Measurements from ENCODE around the gene ABR. TPM values are rescaled to one million over a fixed set of nuclear protein-coding genes. Genes with fewer than 3 reads are reported as not detected.

The ABR gene
- total RNA-seq, 1 experiment from 2014 or later, result 78.3 TPM

DNA sequence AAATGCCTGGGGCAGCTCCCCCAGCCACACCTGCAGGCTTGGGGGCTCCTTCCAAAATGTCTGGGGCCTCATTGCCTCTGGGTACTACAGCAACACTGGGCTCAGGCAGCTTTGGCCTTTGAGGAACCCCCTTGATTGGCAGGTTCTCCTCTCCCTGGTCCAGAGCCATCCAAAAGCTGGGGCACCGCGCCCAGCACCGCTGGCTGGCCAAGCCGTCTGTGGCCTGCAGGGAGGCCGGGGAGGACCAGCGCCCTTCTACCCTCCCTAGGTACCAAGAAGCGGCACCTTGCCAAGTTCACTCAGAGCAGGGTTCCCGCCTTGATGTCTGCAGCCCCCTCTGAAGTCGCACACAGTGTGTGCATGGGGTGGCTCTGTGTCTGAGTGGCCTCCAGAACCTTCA lies 152.7 kb downstream of the ABR start:
- no peaks in the 10 kb centered on the region for H3K4me1 Mint-ChIP-seq (ENCODE audit: low read depth, unreplicated experiment)
- no peak for DNase-seq
- Histone ChIP-seq H3K27me3 (replicated peaks; ENCODE audit: control insufficient read depth, insufficient read depth, low read length) (no peaks in the 10 kb centered on the region), H3K9me3 (no peaks in the 10 kb centered on the region), H3K4me1 (0 out of 2 replicates have a peak, but pooled peaks cover 4% of the 10 kb centered on the region), H3K4me3 (ENCODE audit: low read depth, low read length) (no peak overlapping the region), H3K36me3 (ENCODE audit: control insufficient read depth, insufficient read depth, low read length) (no peaks in the 10 kb centered on the region)
- no peak overlapping the region for H3K4me3 Mint-ChIP-seq (ENCODE audit: unreplicated experiment)
- H3K27me3 Mint-ChIP-seq (ENCODE audit: insufficient read depth, unreplicated experiment), result no peaks in the 10 kb centered on the region
- no peak for TF ChIP-seq CTCF (IDR thresholded peaks at IDR 0.05; ENCODE audit: insufficient read depth in 1 of 2, low read depth in 1 of 2, low read length in 1 of 2, severe bottlenecking in 1 of 2, unreplicated experiment in 1 of 2)
- peaks cover 26% of the 10 kb centered on the region for H3K36me3 Mint-ChIP-seq (ENCODE audit: insufficient read depth, unreplicated experiment)
- no TSS peak for BruUV-seq (replicated peaks)
- ChIA-PET POLR2A (no interaction called here), CTCF (no interaction called here)
- no peak overlapping the region for H3K27ac Mint-ChIP-seq (ENCODE audit: unreplicated experiment)
- H3K9me3 Mint-ChIP-seq (ENCODE audit: unreplicated experiment), result no peaks in the 10 kb centered on the region
- intact Hi-C loops (cut with micrococcal nuclease; ENCODE audit: unreplicated experiment), result no loop called here

DNA sequence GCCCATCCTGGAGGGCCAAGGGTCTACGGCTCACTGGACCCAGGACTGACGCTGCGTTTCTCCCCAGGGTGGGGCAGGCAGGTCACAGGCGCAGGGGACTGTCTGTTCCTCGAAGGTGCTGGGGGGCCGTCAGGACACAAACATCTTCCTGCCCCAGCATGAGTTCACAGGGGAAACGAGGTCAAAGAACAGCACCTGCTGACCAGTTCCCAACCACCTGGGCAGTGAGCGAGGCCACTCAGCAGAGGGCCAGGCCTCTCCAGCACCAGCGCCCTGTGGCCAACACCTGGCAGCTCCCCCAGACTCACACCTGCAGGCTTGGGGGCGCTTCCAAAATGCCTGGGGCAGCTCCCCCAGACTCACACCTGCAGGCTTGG lies 153.2 kb downstream of the ABR start:
- Mint-ChIP-seq H3K27ac (ENCODE audit: unreplicated experiment) (no peak overlapping the region), H3K27me3 (ENCODE audit: insufficient read depth, unreplicated experiment) (no peaks in the 10 kb centered on the region), H3K9me3 (ENCODE audit: unreplicated experiment) (no peaks in the 10 kb centered on the region), H3K4me3 (ENCODE audit: unreplicated experiment) (no peak overlapping the region), H3K4me1 (ENCODE audit: low read depth, unreplicated experiment) (no peaks in the 10 kb centered on the region), H3K36me3 (ENCODE audit: insufficient read depth, unreplicated experiment) (peaks cover 26% of the 10 kb centered on the region)
- Histone ChIP-seq H3K4me1 (0 out of 2 replicates have a peak, but pooled peaks cover 4% of the 10 kb centered on the region), H3K4me3 (ENCODE audit: low read depth, low read length) (no peak overlapping the region), H3K9me3 (no peaks in the 10 kb centered on the region), H3K36me3 (ENCODE audit: control insufficient read depth, insufficient read depth, low read length) (no peaks in the 10 kb centered on the region), H3K27me3 (replicated peaks; ENCODE audit: control insufficient read depth, insufficient read depth, low read length) (no peaks in the 10 kb centered on the region)
- no TSS peak for BruUV-seq (replicated peaks)
- CTCF ChIA-PET, result no interaction called here
- DNase-seq, result no peak
- POLR2A ChIA-PET, result no interaction called here
- intact Hi-C loops (cut with micrococcal nuclease; ENCODE audit: unreplicated experiment), result no loop called here
- TF ChIP-seq CTCF (IDR thresholded peaks at IDR 0.05; ENCODE audit: insufficient read depth in 1 of 2, low read depth in 1 of 2, low read length in 1 of 2, severe bottlenecking in 1 of 2, unreplicated experiment in 1 of 2), result no peak

GRCh38 chr17:1025733-1026598 lies 153.8 kb downstream of the ABR start:
- no peak for DNase-seq
- no peak for TF ChIP-seq CTCF (IDR thresholded peaks at IDR 0.05; ENCODE audit: insufficient read depth in 1 of 2, low read depth in 1 of 2, low read length in 1 of 2, severe bottlenecking in 1 of 2, unreplicated experiment in 1 of 2)
- ChIA-PET POLR2A (no interaction called here), CTCF (no interaction called here)
- Histone ChIP-seq H3K36me3 (ENCODE audit: control insufficient read depth, insufficient read depth, low read length) (no peaks in the 10 kb centered on the region), H3K27me3 (replicated peaks; ENCODE audit: control insufficient read depth, insufficient read depth, low read length) (no peaks in the 10 kb centered on the region), H3K4me3 (ENCODE audit: low read depth, low read length) (no peak overlapping the region), H3K9me3 (no peaks in the 10 kb centered on the region), H3K4me1 (0 out of 2 replicates have a peak, but pooled peaks cover 4% of the 10 kb centered on the region)
- H3K27me3 Mint-ChIP-seq (ENCODE audit: insufficient read depth, unreplicated experiment), result no peaks in the 10 kb centered on the region
- H3K9me3 Mint-ChIP-seq (ENCODE audit: unreplicated experiment), result no peaks in the 10 kb centered on the region
- intact Hi-C loops (cut with micrococcal nuclease; ENCODE audit: unreplicated experiment), result no loop called here
- H3K4me1 Mint-ChIP-seq (ENCODE audit: low read depth, unreplicated experiment), result no peaks in the 10 kb centered on the region
- no TSS peak for BruUV-seq (replicated peaks)
- H3K27ac Mint-ChIP-seq (ENCODE audit: unreplicated experiment), result no peak overlapping the region
- peaks cover 26% of the 10 kb centered on the region for H3K36me3 Mint-ChIP-seq (ENCODE audit: insufficient read depth, unreplicated experiment)
- no peak overlapping the region for H3K4me3 Mint-ChIP-seq (ENCODE audit: unreplicated experiment)

All from Caco-2 (cell line).